G401 (cell line): ENCODE results near the gene MAN2A2. TPM values are rescaled to one million over a fixed set of nuclear protein-coding genes. Genes with fewer than 3 reads are reported as not detected.

Experiments
- total RNA-seq: library from RNA; depleted of rRNA; stranded (reverse); fragments of >200 nt; shearing (Covaris generic); gene quantifications from 2 replicates; pipeline ENCODE4 v1.2.3, GENCODE V29; 2014; rRNA removed

MAN2A2 gene
- total RNA-seq, 1 experiment from 2014 or later, result 33.4 TPM

Other genes starting within 250 kb of the MAN2A2 start
- gene BLM, start 186.0 kb upstream of the MAN2A2 start, total RNA-seq, result 19.0 and 25.7 TPM in 2 replicates
- 21.8 and 28.9 TPM in 2 replicates for gene FURIN, start 34.7 kb upstream of the MAN2A2 start, total RNA-seq
- 0.43 and 0.64 TPM in 2 replicates for gene FES, start 18.8 kb upstream of the MAN2A2 start, total RNA-seq
- 10.8 and 17.1 TPM in 2 replicates for gene HDDC3, start 29.2 kb downstream of the MAN2A2 start, total RNA-seq
- 99.2 and 113 TPM in 2 replicates for gene UNC45A, start 32.0 kb downstream of the MAN2A2 start, total RNA-seq
- 0.14 TPM in 1 of 2 replicates, not detected in the other for gene RCCD1, start 51.6 kb downstream of the MAN2A2 start, total RNA-seq
- gene PRC1, start 91.2 kb downstream of the MAN2A2 start, total RNA-seq, result 138 and 140 TPM in 2 replicates
- 8.9 and 12.8 TPM in 2 replicates for gene VPS33B, start 119.3 kb downstream of the MAN2A2 start, total RNA-seq
- gene SV2B, start 197.0 kb downstream of the MAN2A2 start, total RNA-seq, result not detected in 2 replicates